CD4-positive, alpha-beta T cell treated with Interleukin-1 beta for 1 hour (primary cell): ENCODE data around the gene CAMK2B.
A peak's percentile ranks its signal among the peaks of the same experiment; 100 is the strongest.

Experiments used
- DNase-seq, 2 donors: peaks; one replicate each; pipeline ENCODE4 v3.0.0-alpha.2; 2020 to 2022

Gene CAMK2B

DNA sequence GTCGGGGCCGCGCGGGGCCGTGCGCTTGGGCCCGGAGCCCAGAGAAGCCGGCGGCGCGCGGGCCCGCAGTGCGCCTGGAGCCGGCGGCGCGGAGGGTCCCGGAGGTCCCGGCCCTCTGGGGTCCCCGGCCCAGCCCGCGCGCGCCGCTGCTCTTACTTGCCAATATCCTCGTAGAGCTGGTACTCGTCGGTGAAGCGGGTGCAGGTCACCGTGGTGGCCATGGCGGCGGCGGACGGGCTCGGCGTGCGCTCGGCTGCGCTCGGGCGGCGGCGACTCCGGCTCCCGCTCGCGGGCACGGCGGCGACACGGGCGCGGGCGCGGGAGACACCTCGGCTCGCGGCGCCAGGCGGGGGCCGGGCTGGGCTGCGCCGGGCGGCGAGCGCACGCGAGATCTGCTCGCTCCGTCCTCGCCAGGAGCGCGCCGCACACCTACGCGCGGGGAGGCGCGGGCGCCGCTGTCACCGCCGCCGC lies at the start of gene CAMK2B:
TSS of gene CAMK2B (minus strand) at position 394 of the 471 bp plus-strand sequence. CDS start at position 221, 173 bp downstream.
- no peak for DNase-seq

DNA sequence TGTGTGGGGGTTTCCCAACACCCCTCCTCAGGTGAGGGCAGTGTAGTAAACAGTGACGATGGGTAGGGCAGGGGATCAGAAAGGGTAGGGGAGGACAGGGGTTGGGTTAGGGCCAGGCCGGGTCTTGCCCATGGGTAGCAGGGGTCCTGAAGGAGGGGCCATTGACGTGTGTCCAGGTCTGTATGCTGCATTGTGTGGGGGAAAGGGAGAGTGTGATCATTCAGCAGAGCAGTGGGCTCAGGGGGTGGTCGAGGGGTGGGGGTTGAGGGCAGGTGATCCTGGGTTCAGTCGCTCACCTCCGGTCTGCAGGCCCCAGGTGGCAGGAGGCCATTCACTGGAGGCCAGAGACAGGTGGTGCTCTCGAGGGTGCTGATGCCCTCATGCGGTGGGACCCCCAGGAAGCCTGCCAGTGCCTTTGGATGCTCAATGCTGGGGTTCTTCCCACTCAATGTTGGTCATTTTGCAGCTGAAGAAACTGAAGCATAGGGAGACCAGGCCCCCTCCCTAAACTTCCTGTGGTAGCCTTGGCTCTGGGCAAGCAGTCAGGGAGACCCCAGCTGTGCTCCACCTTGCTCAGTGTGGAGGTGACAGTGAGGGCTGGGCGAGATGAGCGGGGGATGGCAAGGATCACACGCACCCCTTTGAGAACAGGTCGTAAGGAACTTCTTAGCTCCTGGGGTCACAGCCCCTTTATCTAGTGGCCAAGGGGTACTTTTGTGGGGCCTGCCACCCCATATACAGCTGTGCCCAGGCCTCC lies 48.8 kb upstream of the CAMK2B start:
- DNase-seq = no peak

GRCh38 chr7:44373418-44373740 lies 48.0 kb upstream of the CAMK2B start:
- DNase-seq = no peak

DNA sequence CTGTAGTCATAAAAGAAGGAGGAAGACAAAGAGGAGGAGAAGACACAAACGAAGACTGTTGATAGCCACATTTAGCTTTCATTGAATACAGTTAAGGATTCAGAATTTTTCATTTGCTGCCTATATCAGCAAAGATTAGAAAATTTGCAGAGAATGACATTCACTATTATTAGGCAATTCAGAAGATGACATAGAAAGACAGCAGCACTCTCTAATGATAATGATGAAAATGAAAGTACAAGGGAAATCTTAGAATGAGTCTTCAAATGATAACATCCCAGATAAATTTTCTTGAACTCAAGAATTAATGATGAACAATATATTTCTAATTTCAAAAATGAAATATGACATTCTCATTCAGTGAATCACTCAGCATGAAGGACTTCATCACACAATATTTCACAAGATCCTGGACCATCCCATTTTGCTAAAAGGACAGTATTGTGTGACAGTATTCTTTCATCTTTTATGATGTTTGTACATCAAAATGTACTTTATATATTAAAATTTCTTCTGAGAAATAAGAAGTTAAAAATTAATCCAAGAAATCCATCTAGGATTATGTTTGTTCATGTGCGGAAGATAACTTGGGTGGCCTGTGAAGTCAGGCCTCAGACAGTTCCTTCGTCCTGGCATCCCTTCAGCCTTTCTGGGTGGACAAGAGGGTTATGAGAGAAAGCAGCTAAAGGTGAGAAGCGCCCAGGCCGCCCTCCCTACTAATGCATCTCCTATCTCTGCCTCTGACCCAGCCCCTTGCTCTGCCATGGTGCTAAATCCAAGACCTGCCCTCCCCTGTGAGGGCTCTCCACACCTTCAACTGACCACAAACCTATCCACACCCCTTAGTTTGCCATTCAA lies 47.4 kb upstream of the CAMK2B start:
- no peak for DNase-seq

GRCh38 chr7:44368885-44369284 lies 43.5 kb upstream of the CAMK2B start:
- no peak for DNase-seq

GRCh38 chr7:44368455-44368854 lies 43.1 kb upstream of the CAMK2B start:
- no peak for DNase-seq

GRCh38 chr7:44367475-44368043 lies 42.2 kb upstream of the CAMK2B start:
- DNase-seq = no peak

DNA sequence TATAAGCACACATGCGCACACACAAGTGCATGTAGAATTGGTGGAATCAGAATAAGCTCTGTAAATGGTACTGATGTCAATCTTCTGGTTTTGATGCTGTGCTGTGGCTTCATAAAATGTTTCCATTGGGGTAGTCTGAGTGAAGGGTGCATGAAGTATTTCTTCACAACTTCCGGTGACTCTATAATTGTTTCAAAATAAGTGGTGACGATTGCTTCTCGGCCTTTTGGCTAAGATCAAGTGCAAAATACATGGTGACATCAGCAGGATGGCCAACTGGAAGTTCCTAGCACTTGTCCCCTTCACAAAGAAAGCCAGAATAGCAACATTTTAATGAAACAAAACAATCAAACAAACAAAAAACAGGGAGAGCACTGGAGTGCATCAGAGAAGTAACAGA lies 41.6 kb upstream of the CAMK2B start:
- DNase-seq = no peak

GRCh38 chr7:44353668-44354067 lies 28.3 kb upstream of the CAMK2B start:
- DNase-seq = no peak

- DNase-seq = no peak
These were observed 23.7 kb upstream of the CAMK2B start for GRCh38 chr7:44348851-44349781.

- DNase-seq = peak in 1 of 2 donors; percentile 7
These were observed 22.9 kb upstream of the CAMK2B start for GRCh38 chr7:44348300-44348699.

GRCh38 chr7:44347546-44348114 lies 22.2 kb upstream of the CAMK2B start:
- no peak for DNase-seq

GRCh38 chr7:44346063-44346462 lies 20.7 kb upstream of the CAMK2B start:
- DNase-seq = no peak

DNA sequence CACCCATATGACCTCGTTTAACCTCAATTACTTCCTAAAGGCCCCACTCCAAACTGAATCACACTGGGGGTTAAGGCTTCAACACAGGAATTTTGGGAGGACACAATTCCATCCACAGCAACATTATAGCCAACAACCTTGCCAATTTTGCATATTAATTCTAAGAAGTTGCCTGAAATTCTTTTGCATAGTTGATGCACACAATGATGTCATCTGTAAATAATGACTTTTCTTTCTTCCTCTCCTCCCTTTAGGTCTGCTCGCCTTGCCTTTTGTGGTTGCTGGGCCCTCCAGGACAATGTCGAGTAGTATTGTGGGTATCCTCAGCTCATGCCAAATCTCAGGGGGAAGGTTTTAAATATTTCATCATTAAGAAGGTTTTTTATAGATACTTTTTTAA lies 16.0 kb upstream of the CAMK2B start:
- no peak for DNase-seq

DNA sequence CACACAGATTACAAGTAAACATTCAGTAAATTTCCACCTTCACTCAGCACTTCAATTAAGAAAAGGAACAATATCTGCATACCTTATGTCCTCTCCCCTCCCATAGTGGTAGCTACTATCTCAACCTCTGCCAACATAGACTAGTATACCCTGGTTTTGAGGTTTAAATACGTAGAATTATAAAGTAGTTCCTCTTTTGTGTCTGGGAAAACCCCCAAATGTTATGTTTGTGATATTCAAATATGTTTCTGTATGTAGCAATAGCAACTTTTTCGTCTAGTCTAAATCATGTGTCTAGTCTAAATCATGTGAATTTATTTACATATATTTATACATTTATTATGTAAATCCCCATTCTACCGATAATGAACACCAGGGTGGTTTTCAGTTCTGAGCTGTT lies 13.2 kb upstream of the CAMK2B start:
- no peak for DNase-seq

DNA sequence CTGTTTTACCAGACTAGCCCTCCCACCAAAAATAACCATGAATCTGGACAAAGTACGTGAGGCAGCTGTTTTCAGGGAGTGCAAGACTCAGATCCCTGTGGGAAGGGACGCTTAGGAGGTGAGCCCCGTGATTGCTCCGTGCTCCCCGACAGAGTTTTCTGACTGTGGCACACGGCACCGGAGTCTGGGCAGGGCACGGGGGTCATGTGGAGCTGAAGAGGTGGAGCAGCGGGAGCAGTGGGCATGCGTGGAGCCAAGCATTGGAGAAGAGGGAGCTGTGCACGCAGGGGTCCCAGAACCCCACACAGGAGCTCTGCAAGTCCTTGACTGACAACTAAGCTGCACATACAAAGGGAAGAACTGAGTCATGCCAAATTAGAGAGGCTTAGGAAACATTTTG lies 11.1 kb upstream of the CAMK2B start:
- no peak for DNase-seq

DNA sequence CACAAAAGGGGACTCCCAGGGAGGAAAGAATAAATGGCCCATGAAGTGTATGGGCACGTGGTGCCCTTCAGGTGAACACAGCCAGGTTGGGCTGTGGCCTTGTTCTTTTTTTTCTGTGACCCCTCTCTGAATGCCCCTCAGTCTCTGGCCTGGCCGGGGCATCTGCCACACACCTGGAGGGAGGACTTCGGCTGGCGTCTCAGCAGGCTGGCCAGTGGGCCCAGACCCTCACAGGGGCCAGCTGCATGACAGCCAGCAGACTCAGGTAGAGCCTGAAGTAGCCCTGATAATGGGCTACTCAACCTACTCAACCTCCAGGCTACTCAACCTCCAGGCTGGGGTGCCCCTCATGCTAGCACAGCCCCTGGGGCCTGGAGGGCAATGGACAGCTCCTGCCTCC lies 9.8 kb upstream of the CAMK2B start:
- no peak for DNase-seq

- no peak for DNase-seq
These were observed 9.3 kb upstream of the CAMK2B start for GRCh38 chr7:44334734-44335097.

- DNase-seq = no peak
These were observed 8.7 kb upstream of the CAMK2B start for GRCh38 chr7:44333911-44334733.

GRCh38 chr7:44331682-44332081 lies 6.3 kb upstream of the CAMK2B start:
- no peak for DNase-seq

- no peak for DNase-seq
These were observed 4.9 kb upstream of the CAMK2B start for GRCh38 chr7:44330331-44330730.

- no peak for DNase-seq
These were observed 4.5 kb upstream of the CAMK2B start for GRCh38 chr7:44329888-44330287.
